ENCODE results near the gene KATNBL1. TPM values are rescaled to one million over a fixed set of nuclear protein-coding genes. Genes with fewer than 3 reads are reported as not detected.
"Not testable (repeated sequence)": the region's sequence is repeated elsewhere in the genome, so short reads cannot be mapped to it uniquely, and the experiment has no call there.

The KATNBL1 gene
- polyA plus RNA-seq, 1 donor = 107 TPM

DNA sequence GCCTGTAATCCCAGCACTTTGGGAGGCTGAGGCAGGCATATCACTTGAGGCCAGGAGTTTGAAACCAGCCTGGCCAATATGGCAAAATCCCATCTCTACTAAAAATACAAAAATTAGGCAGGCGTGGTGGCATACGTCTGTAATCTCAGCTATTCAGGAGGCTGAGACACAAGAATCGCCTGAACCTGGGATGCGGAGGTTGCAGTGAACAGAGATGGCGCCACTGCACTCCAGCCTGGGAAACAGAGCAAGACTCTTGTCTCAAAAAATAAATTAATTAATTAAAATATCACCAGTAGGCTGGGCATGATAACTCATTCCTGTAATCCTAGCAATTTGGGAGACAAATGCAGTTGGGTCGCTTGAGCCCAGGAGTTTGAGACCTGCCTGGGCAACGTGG lies 16.6 kb downstream of the KATNBL1 start:
- DNase-seq = not testable (repeated sequence)

GRCh38 chr15:34188711-34189110 lies 21.2 kb downstream of the KATNBL1 start:
- no peak for DNase-seq

DNA sequence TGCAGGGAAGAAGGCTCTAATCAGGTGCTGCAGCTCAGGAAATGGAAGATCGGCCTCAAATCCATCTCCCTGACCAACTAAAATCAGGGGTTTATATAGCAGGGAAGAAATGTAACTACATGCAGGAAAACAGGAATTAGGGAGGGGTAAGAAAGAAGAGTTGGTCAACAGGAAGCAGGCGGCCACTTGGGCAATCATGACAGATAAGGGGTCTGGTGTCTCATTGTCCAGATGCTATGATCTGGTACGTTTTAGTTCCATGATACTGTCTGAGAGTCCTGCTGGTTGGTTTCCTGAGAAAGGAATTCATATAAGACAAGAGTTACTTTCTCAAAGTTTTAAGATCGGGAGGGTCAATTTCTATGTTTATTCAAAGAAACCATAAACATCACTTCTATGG lies 24.2 kb downstream of the KATNBL1 start:
- no peak for DNase-seq

GRCh38 chr15:34182942-34183341 lies 27.0 kb downstream of the KATNBL1 start:
- no peak for DNase-seq

GRCh38 chr15:34179234-34179633 lies 30.7 kb downstream of the KATNBL1 start:
- DNase-seq = no peak

DNA sequence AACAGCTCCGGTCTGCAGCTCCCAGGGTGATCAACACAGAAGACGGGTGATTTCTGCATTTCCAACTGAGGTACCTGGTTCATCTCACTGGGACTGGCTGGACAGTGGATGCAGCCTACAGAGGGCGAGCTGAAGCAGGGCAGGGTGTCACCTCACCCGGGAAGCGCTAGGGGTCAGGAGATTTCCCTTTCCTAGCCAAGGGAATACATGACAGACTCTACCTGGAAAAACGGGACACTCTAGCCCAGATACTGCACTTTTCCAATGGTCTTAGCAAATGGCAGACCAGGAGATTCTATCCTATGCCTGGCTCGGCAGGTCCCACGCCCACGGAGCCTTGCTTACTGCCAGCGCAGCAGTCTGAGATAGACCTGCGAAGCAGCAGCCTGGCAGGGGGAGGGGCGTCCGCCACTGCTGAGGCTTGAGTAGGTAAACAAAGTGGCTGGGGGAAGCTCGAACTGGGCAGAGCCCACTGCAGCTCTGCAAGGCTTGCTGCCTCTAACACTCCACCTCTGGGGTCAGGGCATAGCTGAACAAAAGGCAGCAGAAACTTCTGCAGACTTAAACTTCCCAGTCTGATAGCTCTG lies 43.8 kb downstream of the KATNBL1 start:
- DNase-seq = not testable (repeated sequence)

DNA sequence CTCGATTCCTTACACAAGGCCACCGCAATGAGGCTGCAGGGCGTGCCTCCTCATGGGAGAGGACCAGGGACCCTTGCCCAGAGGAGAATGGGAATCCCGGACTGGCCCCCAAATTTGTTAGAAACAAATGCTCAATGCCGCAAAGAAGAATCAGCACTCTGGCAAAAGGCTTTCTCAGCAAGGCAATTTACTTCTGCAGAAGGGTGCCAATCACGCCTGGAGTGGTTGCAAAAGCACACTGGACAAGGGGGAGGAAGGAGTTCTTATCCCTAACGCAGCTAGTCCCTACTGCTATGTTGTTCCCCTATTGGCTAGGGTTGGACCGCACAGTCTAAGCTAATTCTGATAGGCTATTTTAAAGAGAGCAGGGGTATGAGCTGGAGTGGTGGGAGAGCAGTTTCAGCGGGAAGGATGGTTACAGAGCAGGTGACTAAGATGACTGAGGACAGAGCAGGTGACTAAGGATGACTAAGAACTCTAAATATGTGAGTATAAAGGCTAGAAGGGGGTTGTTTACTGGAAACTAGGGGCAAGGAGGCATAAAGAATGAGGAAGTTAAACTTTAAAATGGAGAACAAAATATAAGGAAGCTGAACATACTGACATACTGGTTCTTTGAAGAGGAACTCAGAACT lies 48.5 kb downstream of the KATNBL1 start:
- DNase-seq = no peak

DNA sequence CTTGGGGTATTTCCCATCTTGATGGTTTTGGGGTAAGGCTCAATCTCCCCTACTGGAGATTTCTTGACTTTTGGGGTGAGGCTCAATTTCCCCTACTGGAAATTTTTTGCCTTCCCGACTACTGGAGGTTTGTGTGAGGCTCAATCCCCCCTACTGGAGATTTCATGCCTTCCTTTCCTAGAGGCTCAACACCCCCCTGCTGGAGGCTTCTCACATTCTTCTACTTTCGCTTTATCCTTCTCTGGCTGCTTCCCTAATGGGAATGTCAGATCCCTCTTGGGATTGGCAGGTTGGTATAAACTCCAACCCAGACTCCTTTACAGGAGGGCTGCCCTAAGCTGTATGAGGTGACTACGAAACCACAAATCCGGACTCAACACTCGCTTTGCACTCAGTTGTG lies 49.2 kb downstream of the KATNBL1 start:
- DNase-seq = no peak

DNA sequence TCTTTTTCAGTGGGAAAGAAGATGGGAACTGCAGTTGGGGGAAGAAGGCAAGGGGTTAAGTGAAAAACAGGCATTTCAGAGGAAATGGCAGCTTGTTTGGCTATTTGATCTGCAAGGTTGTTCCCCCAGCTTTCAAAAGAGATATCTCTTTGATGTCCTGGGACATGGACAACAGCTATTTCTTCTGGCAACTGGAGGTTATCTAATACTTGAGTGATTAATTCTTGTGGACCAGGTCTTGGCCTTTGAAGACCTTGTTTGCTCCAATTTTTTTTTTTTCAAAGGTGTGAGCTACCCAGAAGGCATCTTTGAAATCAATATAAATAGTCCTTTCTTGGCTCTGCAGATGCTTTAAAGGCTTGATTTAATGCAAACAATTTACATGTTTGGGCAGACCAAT lies 51.5 kb downstream of the KATNBL1 start:
- no peak for DNase-seq

DNA sequence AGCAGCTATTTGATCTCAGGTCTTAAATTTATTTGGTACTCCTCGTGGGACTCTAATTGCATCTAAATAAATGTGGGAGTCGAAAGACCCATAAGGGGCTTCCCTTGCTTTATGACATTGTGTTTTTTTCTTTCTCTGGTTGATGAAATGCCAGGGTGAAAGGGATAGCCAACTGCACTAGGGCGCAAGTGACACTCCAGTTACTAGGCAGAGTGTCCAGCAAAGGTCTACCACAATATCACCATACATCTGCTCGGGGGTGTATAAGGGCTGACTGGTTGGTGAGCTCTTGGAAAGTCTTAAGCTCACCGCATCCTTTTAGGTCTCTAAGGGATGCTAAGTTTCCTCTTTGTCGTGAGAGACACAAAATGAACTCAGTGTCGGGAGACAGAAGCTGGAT lies 54.0 kb downstream of the KATNBL1 start:
- DNase-seq = no peak

DNA sequence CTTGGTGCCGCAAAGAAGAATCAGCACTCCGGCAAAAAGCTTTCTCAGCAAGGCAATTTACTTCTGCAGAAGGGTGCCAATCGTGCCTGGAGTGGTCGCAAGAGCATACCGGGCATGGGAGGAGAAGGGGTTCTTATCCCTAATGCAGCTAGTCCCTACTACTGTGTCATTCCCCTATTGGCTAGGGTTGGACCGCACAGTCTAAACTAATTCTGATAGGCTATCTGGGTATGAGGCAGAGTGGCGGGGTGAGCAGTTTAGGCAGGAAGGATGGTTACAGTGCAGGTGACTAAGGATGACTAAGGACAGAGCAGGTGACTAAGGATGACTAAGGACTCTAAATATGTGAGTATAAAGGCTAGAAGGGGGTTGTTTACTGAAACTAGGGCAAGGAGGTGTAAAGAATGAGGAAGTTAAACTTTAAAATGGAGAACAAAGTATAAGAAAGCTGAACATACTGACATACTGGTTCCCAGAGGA lies 55.1 kb downstream of the KATNBL1 start:
- DNase-seq = no peak

- DNase-seq = no peak
These were observed 62.3 kb downstream of the KATNBL1 start for GRCh38 chr15:34147371-34148140.

GRCh38 chr15:34133511-34133910 lies 76.4 kb downstream of the KATNBL1 start:
- DNase-seq = no peak

GRCh38 chr15:34132881-34133280 lies 77.0 kb downstream of the KATNBL1 start:
- DNase-seq = no peak

GRCh38 chr15:34128898-34129297 lies 81.0 kb downstream of the KATNBL1 start:
- no peak for DNase-seq

DNA sequence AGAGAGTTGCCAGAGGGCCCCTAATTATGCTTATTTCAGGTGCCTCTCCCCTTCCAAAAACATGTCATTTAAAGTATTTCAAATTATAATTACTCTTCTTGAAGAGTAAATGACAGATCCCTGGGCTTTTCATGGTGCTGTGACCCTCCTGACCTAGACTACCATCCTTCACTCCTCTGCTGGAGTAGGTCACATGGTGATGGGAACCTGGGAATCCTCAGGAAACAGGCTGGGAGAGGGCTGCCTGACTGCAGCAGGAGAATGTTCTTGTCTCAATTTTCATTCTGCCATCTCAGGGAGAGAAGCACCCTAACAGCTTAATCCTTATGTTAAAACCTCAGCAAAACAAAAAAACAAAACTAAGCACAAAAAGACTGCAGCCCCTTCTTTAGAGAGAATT lies 83.4 kb downstream of the KATNBL1 start:
- DNase-seq = no peak

DNA sequence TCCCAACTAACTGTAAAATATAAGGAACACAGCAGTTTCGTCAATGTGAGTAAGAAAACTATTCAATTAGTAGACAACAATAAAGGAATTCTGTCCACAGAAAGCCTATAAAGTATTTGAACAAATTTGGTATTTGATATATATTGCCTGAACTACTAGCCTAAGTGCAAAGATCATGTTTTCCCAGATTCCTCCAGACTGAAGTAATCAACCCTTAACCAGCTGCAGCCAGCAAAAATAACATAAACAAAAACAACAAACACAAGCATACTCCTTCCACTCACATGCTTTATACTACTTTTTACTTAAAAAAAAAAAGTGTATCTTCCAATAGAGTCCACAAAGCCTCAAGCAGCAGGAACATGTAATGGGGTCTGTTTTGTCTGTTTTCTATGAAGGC lies 84.0 kb downstream of the KATNBL1 start:
- no peak for DNase-seq

- DNase-seq = no peak
These were observed 85.2 kb downstream of the KATNBL1 start for GRCh38 chr15:34124651-34125050.

DNA sequence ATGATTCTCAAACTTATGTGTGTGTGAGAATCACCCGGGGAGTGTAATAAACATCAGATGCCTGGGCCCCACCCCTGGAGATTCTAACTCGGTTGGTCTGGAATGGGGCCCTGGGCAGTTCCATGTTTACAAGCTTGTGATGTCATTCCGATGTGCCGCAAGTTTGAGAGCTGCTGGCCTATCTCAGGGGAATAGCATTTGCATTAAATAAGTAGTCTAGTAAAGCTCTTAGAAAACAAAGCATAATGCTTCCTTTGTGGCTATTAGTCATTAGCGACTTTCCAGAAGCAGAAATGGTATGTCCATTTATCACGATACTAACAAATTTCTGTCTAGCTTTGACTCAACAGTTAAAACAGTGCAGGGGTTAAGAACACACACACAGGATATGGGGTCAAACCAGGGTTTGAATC lies 87.1 kb downstream of the KATNBL1 start:
- no peak for DNase-seq

GRCh38 chr15:34121786-34122185 lies 88.1 kb downstream of the KATNBL1 start:
- DNase-seq = not testable (repeated sequence)

GRCh38 chr15:34120420-34120819 lies 89.5 kb downstream of the KATNBL1 start:
- DNase-seq = not testable (repeated sequence)

- no peak for DNase-seq
These were observed 90.6 kb downstream of the KATNBL1 start for GRCh38 chr15:34119291-34119690.

GRCh38 chr15:34116620-34117019 lies 93.3 kb downstream of the KATNBL1 start:
- peak; percentile 9 for DNase-seq

GRCh38 chr15:34114739-34115138 lies 95.2 kb downstream of the KATNBL1 start:
- no peak for DNase-seq

Data from hindlimb muscle (tissue), 1 donor.